Astrocyte (in vitro differentiated cells and primary cell): Measurements from ENCODE around the gene RTTN.

Source experiments
- CTCF ChIP-seq: IDR thresholded peaks from 2 replicates; pipeline ENCODE4 v1.5.1; 2011; ENCODE audit warnings: low read depth, mild to moderate bottlenecking, inconsistent platforms, low read length, moderate library complexity; ENCODE audit not compliant: insufficient read depth
- EZH2 ChIP-seq: IDR thresholded peaks from 2 replicates; pipeline ENCODE4 v1.6.1; 2012; ENCODE audit warnings: mild to moderate bottlenecking, low read length, inconsistent platforms; ENCODE audit not compliant: insufficient read depth

- TF ChIP-seq CTCF (no peak), EZH2 (no peak)
Observed at GRCh38 chr18:70041459-70042050, 163.9 kb downstream of the RTTN start.
